Panc1 (cell line): ENCODE measurements around the gene LENEP.

Experiments
- CTCF ChIP-seq: fragments of 450-650 bp; IDR thresholded peaks from 2 replicates; pipeline ENCODE4 v1.5.1; 2017; ENCODE audit warnings: mild to moderate bottlenecking
- POLR2AphosphoS5 ChIP-seq: IDR thresholded peaks from 2 replicates; pipeline ENCODE4 v1.6.1; 2012; ENCODE audit warnings: mild to moderate bottlenecking, low read depth, low read length, moderate library complexity
- REST ChIP-seq, 2 experiments: IDR thresholded peaks; 2 replicates each; pipeline ENCODE4 v1.6.1; 2011 to 2012; ENCODE audit warnings: low read depth in 2 of 2, control low read depth in 1 of 2, low read length in 1 of 2, mild to moderate bottlenecking in 1 of 2, moderate library complexity in 1 of 2; ENCODE audit not compliant: insufficient read depth in 1 of 2
- SIN3A ChIP-seq: IDR thresholded peaks from 2 replicates; pipeline ENCODE4 v1.6.1; 2012; ENCODE audit warnings: low read depth, mild to moderate bottlenecking, low read length, moderate library complexity, borderline replicate concordance; ENCODE audit not compliant: insufficient read depth

GRCh38 chr1:155022927-155023236 lies 29.5 kb downstream of the LENEP start:
- no peak for TF ChIP-seq CTCF
- TF ChIP-seq REST (IDR thresholded peaks at IDR 0.05; ENCODE audit: insufficient read depth in 1 of 2, low read depth in 2 of 2, low read length in 1 of 2): no peak
- no peak for TF ChIP-seq SIN3A
- TF ChIP-seq POLR2AphosphoS5: no peak
